ENCODE data around the gene METRN.

Gene METRN

DNA sequence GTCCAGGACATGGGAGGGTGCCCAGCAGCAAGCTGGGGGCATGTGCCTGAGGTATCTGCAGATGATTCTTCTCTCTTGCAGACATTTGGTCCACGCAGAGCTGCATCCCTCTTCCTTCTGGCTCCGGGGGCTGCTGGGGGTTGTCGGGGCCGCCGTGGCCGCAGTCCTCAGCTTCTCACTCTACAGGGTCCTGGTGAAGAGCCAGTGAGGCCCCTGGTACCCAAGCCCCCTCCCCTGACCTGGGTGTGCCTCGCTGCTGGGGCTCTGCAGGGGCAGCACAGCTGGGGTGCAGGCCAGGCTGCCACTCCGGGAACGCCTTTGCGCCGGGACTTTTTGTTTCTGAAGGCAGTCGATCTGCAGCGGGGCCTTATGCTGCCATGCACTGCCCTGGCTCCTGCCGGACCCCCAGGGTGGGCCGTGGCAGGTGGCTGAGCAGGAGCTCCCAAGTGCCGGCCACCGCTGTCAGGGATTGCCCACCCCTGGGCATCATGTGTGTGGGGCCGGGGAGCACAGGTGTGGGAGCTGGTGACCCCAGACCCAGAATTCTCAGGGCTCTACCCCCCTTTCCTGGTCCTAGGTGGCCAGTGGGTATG is 41.4 kb upstream of the METRN start:
- no peak for DNase-seq (ENCODE audit: low read depth in 1 of 2, low spot score in 1 of 2)
- in situ Hi-C loops (cut with HindIII; ENCODE audit: low pct_unique_long_range_greater_than_20kb, low sequenced_read_pairs): no loop called here
- TF ChIP-seq JUND (IDR thresholded peaks at IDR 0.05; ENCODE audit: low read depth): no peak

DNA sequence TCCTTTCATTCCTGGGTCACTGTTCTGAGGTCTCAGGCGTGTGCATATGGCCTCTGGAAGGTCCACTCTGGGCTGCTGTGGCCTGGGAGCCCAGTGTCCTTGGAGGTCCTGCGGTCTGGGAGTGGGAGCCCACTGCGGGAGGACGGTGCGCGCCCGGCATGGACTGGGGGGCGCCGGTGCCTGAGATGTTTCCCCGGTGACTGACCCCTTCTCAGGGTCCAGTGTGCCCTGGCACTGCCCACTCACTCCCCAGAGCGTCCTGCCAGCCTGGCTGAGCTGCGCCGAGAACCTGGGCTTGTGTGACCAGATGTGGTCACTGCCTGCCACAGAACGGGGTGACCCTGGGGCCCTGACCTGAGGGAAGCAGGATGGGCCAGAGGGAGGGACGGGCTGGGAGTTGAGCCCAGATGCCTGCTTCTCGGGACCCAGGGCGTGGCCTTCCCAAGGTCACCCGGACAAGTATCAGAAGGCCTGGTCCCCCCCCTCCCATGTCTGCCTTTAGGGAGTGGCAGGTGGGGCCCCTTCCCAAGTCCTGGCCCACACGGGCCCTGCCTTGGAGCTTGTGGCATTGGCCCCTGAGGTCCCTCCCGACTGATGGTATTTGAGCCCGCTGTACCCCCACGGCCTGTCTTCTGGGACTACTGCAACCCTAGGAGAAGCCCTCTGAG is 40.6 kb upstream of the METRN start:
- in situ Hi-C loops (cut with HindIII; ENCODE audit: low pct_unique_long_range_greater_than_20kb, low sequenced_read_pairs): no loop called here
- no peak for TF ChIP-seq JUND (IDR thresholded peaks at IDR 0.05; ENCODE audit: low read depth)

DNA sequence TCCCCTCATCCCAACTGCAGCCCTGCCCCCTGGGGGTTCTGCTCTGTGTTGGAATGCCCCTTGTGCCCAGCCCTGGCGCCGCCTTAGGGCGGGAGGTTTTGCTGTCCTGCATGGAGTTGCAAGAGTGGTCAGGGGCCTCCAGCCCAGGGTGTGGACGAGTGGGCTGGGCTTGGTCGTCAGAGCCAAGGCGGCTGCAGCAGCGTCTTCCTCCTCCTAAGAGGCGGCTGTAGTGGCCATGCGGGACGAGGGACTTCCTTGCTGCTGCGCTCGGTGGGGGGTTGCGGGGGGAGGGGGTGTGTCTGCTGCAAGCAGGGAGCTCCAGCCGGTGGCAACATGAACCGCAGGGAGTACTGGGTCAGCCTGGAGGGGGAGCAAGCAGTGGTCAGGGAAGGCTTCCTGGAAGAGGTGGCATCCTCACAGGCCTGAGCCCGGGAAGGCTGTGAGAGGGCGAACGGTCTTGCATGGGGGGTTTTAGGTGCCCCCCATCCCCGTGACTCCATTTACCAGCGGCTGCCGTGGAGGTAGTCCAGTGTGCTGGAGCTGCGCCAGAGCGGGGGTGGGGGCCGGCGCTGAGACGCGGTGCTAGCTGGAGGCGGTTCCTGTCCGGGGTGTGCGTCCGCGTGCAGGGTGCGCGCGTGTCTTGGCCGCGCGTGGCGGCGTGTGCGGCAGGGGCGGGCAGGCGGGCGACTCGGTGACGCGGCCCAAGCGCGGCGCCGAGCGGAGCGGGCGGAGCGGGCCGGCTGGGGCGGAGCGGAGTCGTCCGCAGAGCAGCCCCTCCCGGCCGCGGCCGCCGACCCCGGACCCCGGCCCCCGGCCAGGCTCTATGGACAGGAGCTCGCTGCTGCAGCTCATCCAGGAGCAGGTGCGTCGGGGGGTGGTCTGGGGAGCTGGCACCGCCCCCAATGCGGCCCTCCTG is 39.7 kb upstream of the METRN start, which contains the start of gene RHBDL1:
TSS of gene RHBDL1 (plus strand) at position 704 of the 916 bp plus-strand sequence. CDS start at position 824, 120 bp downstream.
- no peak for DNase-seq (ENCODE audit: low read depth in 1 of 2, low spot score in 1 of 2)
- in situ Hi-C loops (cut with HindIII; ENCODE audit: low pct_unique_long_range_greater_than_20kb, low sequenced_read_pairs): no loop called here
- no peak for TF ChIP-seq JUND (IDR thresholded peaks at IDR 0.05; ENCODE audit: low read depth)

More for the DNA sequence above, 40.6 kb upstream of the METRN start:
- no peak for DNase-seq (ENCODE audit: low read depth in 1 of 2, low spot score in 1 of 2)

DNA sequence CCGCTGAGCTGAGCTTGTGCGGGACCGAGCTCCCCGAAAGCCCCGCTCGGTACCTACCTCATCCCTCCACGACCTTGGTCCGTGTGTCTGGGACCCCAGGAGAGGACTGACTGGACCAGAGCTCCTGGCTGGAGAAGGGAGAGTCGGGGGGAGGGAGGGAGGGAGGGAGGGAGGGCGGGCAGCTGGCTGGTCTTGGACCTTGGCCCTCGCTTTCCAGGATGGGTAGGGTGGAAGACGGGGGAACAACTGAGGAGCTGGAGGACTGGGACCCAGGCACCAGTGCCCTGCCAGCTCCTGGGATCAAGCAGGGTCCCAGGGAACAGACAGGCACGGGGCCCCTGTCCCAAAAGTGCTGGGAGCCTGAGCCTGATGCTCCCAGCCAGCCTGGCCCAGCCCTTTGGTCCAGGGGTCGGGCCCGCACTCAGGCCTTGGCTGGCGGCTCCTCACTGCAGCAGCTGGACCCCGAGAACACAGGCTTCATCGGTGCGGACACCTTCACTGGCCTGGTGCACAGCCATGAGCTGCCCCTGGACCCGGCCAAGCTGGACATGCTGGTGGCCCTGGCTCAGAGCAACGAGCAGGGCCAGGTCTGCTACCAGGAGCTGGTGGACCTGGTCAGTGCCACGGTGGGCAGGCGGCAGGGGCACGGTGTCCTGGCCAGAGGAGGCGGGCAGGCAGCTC is 38.9 kb upstream of the METRN start:
- no peak for DNase-seq (ENCODE audit: low read depth in 1 of 2, low spot score in 1 of 2)
- no peak for TF ChIP-seq JUND (IDR thresholded peaks at IDR 0.05; ENCODE audit: low read depth)
- in situ Hi-C loops (cut with HindIII; ENCODE audit: low pct_unique_long_range_greater_than_20kb, low sequenced_read_pairs): no loop called here

DNA sequence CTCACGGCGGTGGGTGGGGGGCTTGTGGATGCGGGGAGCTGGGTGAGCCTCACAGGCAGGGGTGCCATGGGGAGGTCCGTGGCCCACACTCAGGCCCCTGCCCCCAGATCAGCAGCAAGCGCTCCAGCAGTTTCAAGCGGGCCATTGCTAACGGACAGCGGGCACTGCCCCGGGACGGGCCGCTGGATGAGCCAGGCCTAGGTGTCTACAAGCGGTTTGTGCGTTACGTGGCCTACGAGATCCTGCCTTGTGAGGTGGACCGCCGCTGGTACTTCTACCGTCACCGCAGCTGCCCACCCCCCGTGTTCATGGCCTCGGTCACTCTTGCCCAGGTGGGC is 38.4 kb upstream of the METRN start:
- TF ChIP-seq JUND (IDR thresholded peaks at IDR 0.05; ENCODE audit: low read depth): no peak
- DNase-seq (ENCODE audit: low read depth in 1 of 2, low spot score in 1 of 2): no peak
- in situ Hi-C loops (cut with HindIII; ENCODE audit: low pct_unique_long_range_greater_than_20kb, low sequenced_read_pairs): no loop called here

DNA sequence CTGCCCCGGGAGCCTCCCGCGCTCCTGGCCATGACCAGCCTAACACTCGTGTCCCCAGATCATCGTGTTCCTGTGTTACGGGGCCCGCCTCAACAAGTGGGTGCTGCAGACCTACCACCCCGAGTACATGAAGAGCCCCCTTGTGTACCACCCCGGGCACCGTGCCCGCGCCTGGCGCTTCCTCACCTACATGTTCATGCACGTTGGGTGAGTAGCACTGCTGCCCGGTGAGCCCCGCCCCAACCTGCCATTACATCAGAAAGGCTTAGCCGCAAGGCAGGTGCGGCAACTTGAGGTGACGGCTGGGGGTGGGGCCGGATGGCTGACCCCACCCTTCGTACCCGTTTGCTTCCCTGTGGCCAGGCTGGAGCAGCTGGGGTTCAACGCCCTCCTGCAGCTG is 38.0 kb upstream of the METRN start:
- no peak for DNase-seq (ENCODE audit: low read depth in 1 of 2, low spot score in 1 of 2)

DNA sequence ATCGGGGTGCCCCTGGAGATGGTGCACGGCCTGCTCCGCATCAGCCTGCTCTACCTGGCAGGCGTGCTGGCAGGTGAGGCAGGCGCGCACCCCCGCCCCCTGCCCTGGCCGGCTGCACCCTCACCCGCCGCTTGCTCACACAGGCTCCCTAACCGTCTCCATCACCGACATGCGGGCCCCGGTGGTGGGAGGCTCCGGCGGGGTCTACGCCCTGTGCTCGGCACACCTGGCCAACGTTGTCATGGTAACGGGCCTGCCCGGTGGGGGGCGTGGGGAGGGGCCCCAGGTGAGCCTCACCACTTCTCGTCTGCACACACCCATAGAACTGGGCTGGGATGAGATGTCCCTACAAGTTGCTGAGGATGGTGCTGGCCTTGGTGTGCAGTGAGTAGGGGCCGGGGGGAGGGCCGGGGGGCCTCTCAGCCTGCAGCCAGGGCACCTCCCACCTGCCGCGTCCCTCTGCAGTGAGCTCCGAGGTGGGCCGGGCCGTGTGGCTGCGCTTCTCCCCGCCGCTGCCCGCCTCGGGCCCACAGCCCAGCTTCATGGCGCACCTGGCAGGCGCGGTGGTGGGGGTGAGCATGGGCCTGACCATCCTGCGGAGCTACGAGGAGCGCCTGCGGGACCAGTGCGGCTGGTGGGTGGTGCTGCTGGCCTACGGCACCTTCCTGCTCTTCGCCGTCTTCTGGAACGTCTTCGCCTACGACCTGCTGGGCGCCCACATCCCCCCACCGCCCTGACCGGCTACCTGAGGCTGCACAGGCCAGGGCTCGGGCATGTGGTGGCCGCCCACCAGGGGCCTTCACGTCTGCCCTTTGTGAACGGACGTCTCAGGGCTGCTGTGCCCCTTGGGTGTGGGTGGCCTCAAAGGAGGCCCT is 37.4 kb upstream of the METRN start:
- no peak for DNase-seq (ENCODE audit: low read depth in 1 of 2, low spot score in 1 of 2)
- in situ Hi-C loops (cut with HindIII; ENCODE audit: low pct_unique_long_range_greater_than_20kb, low sequenced_read_pairs): no loop called here
- no peak for TF ChIP-seq JUND (IDR thresholded peaks at IDR 0.05; ENCODE audit: low read depth)

More for the DNA sequence above, 38.0 kb upstream of the METRN start:
- in situ Hi-C loops (cut with HindIII; ENCODE audit: low pct_unique_long_range_greater_than_20kb, low sequenced_read_pairs): no loop called here
- TF ChIP-seq JUND (IDR thresholded peaks at IDR 0.05; ENCODE audit: low read depth): no peak

DNA sequence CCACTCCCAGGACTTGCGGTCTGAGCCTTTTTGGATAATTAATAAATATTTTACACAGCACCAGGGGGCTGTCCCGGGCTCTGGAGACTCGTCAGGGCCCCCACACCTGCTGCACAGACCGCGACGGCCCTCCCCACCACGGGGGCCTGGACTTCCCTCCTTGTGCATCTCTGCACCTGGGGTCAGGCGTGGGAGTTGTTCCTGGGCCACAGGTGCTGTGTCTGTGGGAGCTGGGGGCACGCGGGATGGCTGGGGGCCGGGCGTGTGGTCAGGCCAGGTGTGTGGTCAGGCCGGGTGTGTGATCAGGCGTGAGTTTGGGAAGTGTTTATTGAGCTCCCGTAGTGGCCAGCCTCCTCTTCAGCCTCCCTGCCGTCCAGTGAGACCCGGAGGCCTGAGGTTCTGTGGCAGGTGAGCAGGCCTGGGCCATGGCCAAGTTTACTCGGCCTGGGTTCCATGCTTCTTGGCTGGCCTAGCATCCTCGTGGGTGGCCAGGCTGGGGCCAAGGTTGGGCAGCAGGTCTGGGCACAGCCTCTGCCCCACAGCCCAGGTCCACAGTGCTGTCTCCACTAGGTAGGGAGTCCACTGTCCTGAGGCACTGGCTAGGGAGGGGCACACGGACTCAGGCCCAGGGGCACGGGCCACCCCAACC is 36.6 kb upstream of the METRN start:
- in situ Hi-C loops (cut with HindIII; ENCODE audit: low pct_unique_long_range_greater_than_20kb, low sequenced_read_pairs): no loop called here
- no peak for TF ChIP-seq JUND (IDR thresholded peaks at IDR 0.05; ENCODE audit: low read depth)

DNA sequence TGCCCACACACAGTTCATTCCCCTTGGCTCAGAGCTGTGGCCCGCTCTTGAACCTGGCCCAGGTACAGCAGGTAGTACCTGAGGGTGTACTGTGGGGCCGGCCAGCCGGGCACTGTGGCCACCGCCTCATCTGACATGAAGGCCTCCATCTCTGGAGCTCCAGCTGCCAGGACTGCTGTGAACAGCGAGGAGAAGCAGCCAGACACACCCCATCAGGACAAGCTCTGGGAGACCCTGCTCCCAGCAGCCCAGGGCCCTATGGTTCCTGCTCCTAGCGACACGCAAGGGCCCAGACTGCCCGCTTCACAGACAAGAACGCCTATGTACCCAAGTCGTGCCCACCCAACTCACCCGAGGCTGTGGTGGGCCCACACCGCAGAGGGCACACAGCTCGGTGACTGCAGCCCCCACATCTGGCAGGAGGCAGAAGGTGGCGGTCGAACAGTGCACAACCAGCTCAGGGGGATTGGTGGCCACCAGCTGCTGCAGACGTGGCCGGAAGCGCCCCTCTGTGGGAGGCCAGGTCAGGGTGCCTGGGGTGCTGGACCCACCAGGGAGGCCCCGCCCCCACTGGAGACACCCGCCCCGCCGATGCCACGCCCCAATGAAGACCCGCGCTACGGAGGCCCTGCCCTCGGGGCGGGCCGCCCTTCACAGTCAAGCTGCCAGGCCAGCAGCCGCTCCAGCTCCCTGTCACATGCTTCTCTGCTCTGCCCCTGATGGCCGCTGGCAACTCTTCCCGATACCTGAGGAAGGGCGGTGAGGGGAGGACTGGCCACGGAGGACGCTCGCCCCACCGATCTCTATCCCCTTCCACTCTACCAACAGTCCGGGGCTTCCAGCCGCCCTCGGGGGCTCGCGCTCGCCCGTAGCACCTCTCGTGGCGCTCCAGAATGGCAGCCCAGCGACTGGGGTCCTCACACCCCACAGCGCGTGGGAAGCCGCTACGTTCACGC is 35.8 kb upstream of the METRN start:
- TF ChIP-seq JUND (IDR thresholded peaks at IDR 0.05; ENCODE audit: low read depth): no peak
- peak in 1 of 2 experiments; percentile 64 for DNase-seq (ENCODE audit: low read depth in 1 of 2, low spot score in 1 of 2)
- in situ Hi-C loops (cut with HindIII; ENCODE audit: low pct_unique_long_range_greater_than_20kb, low sequenced_read_pairs): no loop called here

More for the DNA sequence above, 36.6 kb upstream of the METRN start:
- peak in 1 of 2 experiments; percentile 49 for DNase-seq (ENCODE audit: low read depth in 1 of 2, low spot score in 1 of 2)
